Nephron (organoid): ENCODE results near the gene GPALPP1.
A peak's percentile ranks its signal among the peaks of the same experiment; 100 is the strongest.

ENCODE experiments used
- H3K27ac Mint-ChIP-seq, 3 experiments: 2 replicates each; pipeline ENCODE4 v1.8.0; 2020; ENCODE audit warnings: mixed read lengths in 3 of 3, mild to moderate bottlenecking in 2 of 3, moderate library complexity in 1 of 3
- H3K27me3 Mint-ChIP-seq: 2 replicates; pipeline ENCODE4 v1.8.0; 2021; ENCODE audit warnings: low read depth, mild to moderate bottlenecking, moderate library complexity, mixed read lengths
- H3K36me3 Mint-ChIP-seq: 2 replicates; pipeline ENCODE4 v1.8.0; 2020; ENCODE audit warnings: low read depth, mixed read lengths
- H3K4me1 Mint-ChIP-seq: 2 replicates; pipeline ENCODE4 v1.8.0; 2020; ENCODE audit warnings: mixed read lengths
- H3K4me3 Mint-ChIP-seq, 3 experiments: 2 replicates each; pipeline ENCODE4 v1.8.0; 2020; ENCODE audit warnings: mild to moderate bottlenecking in 3 of 3, mixed read lengths in 3 of 3, moderate library complexity in 2 of 3
- H3K9me3 Mint-ChIP-seq: 2 replicates; pipeline ENCODE4 v1.8.0; 2020; ENCODE audit warnings: mixed read lengths
- CTCF ChIP-seq, 3 experiments: fragments of 200-600 bp; sonication (generic); IDR thresholded peaks; one replicate each; pipeline ENCODE4 v1.5.0; 2021; ENCODE audit warnings: antibody characterized with exemption in 3 of 3; ENCODE audit not compliant: unreplicated experiment in 3 of 3

GPALPP1 gene

GRCh38 chr13:44961997-44962396 is 27.3 kb upstream of the GPALPP1 start:
- no peak overlapping the region for H3K27ac Mint-ChIP-seq
- no peak for TF ChIP-seq CTCF (IDR thresholded peaks at IDR 0.05; ENCODE audit: unreplicated experiment in 3 of 3)
- H3K27me3 Mint-ChIP-seq = no peaks in the 10 kb centered on the region
- H3K4me3 Mint-ChIP-seq = no peak overlapping the region
- H3K9me3 Mint-ChIP-seq = peaks cover 34% of the 10 kb centered on the region
- no peaks in the 10 kb centered on the region for H3K4me1 Mint-ChIP-seq
- H3K36me3 Mint-ChIP-seq = peaks cover 78% of the 10 kb centered on the region

- peak in 2 of 3 experiments; percentile 38 to 41 for TF ChIP-seq CTCF (IDR thresholded peaks at IDR 0.05; ENCODE audit: unreplicated experiment in 3 of 3)
- Mint-ChIP-seq H3K9me3 (peaks cover 16% of the 10 kb centered on the region), H3K27me3 (no peaks in the 10 kb centered on the region), H3K4me1 (peaks cover 17% of the 10 kb centered on the region), H3K27ac (peak overlapping the region; percentile 45 to 78 (median 62)), H3K36me3 (peaks cover 45% of the 10 kb centered on the region), H3K4me3 (no peak overlapping the region)
Measured at GRCh38 chr13:44967704-44968433, 21.5 kb upstream of the GPALPP1 start.

DNA sequence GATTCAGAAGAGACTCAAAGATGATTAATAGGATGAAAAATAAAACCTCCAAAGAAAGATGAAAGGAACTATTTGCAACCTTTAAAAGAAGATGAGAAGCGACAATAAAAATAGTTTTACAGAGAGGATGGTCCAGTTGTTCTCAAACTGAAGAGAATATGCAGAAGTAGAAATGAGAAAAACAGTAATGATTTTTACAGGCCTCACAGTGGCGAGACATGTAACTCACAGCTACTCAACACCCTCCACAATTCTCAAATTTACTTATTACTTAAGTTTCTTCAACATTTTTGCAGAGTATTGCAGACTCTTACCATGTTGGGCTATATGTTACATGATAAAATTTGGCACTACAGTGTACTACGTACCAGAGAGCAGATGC is 20.9 kb upstream of the GPALPP1 start:
- H3K9me3 Mint-ChIP-seq = peaks cover 11% of the 10 kb centered on the region
- peak overlapping the region; percentile 45 to 78 (median 62) for H3K27ac Mint-ChIP-seq
- no peaks in the 10 kb centered on the region for H3K27me3 Mint-ChIP-seq
- TF ChIP-seq CTCF (IDR thresholded peaks at IDR 0.05; ENCODE audit: unreplicated experiment in 3 of 3) = peak in 1 of 3 experiments; percentile 12
- H3K36me3 Mint-ChIP-seq = peaks cover 39% of the 10 kb centered on the region
- peaks cover 17% of the 10 kb centered on the region for H3K4me1 Mint-ChIP-seq
- no peak overlapping the region for H3K4me3 Mint-ChIP-seq

DNA sequence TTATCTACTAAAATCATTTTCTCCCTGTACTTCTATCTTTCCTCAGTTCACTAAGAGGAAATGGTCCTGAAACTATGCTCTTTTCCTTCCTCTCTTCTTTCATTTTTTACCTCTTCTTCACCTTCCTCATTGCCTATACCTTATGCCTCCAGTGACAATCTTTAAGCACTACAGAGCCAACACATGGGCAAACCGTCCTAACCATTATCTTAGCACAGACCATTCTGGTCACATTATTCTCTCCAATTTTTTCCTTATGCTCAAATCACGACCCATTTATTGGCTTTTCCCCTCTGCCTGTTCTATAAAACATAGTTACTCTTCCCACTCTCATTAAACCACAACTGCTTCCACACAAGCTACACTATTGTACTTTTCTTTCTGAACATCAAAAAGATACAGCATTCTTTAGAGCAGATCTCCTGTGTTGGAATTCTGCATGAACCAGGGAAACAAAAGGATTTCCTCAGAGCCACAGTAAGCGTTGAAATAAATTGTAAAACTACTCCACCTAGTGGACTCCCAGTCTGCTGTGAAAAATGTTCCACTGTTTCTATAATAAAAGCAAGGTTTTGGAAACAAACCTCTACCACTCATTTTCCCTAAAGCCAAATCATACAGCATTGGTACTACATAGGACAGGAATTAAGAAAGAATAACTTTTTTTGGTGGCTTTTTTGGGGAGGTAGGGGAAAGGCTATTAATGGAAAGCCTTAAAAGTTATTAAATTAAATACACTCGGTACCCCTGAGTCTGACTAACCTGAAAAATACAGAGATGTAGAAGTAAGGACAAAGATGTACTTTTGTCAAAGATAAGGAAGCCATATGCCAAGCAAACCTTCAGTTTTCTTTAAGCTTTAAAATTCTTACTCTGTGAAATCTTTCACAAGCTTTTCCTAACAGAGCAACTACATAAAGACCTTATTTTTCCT is 19.5 kb upstream of the GPALPP1 start:
- no peaks in the 10 kb centered on the region for H3K27me3 Mint-ChIP-seq
- H3K9me3 Mint-ChIP-seq = peaks cover 3% of the 10 kb centered on the region
- peaks cover 17% of the 10 kb centered on the region for H3K4me1 Mint-ChIP-seq
- no peak overlapping the region for H3K4me3 Mint-ChIP-seq
- TF ChIP-seq CTCF (IDR thresholded peaks at IDR 0.05; ENCODE audit: unreplicated experiment in 3 of 3) = peak; percentile 72 to 83 (median 73)
- peaks cover 25% of the 10 kb centered on the region for H3K36me3 Mint-ChIP-seq
- no peak overlapping the region for H3K27ac Mint-ChIP-seq

DNA sequence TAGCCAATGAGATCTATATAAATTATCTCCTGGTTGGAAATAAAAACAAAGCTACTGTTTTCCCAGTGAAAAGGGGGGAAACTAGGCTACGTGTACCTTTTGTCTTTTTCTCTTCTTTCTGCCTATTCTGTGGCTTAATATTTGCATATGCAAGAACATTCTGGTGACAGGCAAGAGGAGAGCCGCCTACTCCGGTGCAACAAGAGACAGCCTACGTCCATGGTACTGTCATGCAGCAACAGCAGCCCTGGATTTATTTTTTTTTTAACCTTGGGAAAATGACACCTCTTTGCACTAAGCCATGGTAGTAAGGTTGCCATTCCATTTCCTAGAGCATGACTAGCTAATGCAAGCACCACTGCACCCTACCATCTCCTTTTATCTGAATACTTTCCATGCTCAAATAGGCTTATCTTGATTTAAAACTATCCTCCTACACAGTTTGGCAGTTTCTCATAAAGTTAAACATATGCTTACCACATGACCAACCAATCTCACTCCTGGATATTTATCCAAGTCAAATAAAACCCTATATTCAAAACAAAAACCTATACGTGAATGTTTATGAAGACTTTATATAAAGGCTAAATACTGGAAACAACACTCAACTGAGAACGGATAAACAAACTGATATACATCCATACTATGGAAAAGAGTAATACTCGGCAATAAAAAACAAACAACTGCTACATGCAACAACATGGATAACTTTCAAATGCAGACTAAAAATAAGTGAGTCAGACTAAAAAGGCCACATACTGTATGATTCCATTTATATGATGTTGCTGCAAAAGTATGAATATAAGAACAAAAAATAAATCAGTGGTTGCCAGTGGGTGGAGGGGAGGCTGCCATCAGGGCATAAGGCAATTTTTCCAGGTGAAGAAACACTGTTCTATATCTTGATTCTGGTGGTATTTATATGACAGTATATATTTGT is 17.4 kb upstream of the GPALPP1 start:
- H3K27ac Mint-ChIP-seq = no peak overlapping the region
- H3K9me3 Mint-ChIP-seq = no peaks in the 10 kb centered on the region
- no peak overlapping the region for H3K4me3 Mint-ChIP-seq
- peaks cover 17% of the 10 kb centered on the region for H3K4me1 Mint-ChIP-seq
- no peak for TF ChIP-seq CTCF (IDR thresholded peaks at IDR 0.05; ENCODE audit: unreplicated experiment in 3 of 3)
- peaks cover 15% of the 10 kb centered on the region for H3K36me3 Mint-ChIP-seq
- no peaks in the 10 kb centered on the region for H3K27me3 Mint-ChIP-seq
